Stomach (tissue), 9 donors: Measurements from ENCODE around the gene CD160. TPM values are rescaled to one million over a fixed set of nuclear protein-coding genes. Genes with fewer than 3 reads are reported as not detected.
"Not testable (repeated sequence)": the region's sequence is repeated elsewhere in the genome, so short reads cannot be mapped to it uniquely, and the experiment has no call there.

Experiments used
- DNase-seq, 2 donors: peaks; one replicate each; pipeline versions ENCODE4 v3.0.0 to v3.0.0-alpha.2; 2013 to 2019
- H3K27ac ChIP-seq, 5 donors: fragments of 200-600 bp in 4 of 5; sonication (generic) in 4 of 5; one replicate each; pipeline ENCODE4 v1.5.1; 2013 to 2019; ENCODE audit warnings: mild to moderate bottlenecking in 1 of 5, moderate library complexity in 1 of 5
- H3K27me3 ChIP-seq, 3 donors: fragments of 200-600 bp; sonication (generic); one replicate each; pipeline ENCODE4 v1.5.1; 2017 to 2019; ENCODE audit warnings: mixed run types in 1 of 3
- H3K36me3 ChIP-seq, 4 donors: fragments of 200-600 bp; sonication (generic); 1 replicate in 3 of 4; 2 replicates in 1 of 4; pipeline ENCODE4 v1.5.1; 2016 to 2019
- H3K4me1 ChIP-seq, 4 donors: fragments of 200-600 bp; sonication (generic); one replicate each; pipeline ENCODE4 v1.5.1; 2016 to 2019
- H3K4me3 ChIP-seq, 4 donors: fragments of 200-600 bp; sonication (generic) in 3 of 4; one replicate each; pipeline ENCODE4 v1.5.1; 2016 to 2019; ENCODE audit warnings: mild to moderate bottlenecking in 1 of 4
- H3K9me3 ChIP-seq, 4 donors: fragments of 200-600 bp; sonication (generic); one replicate each; pipeline ENCODE4 v1.5.1; 2016 to 2019
- CTCF ChIP-seq, 7 experiments: fragments of 450-650 bp in 4 of 7; fragments of 200-600 bp in 3 of 7; sonication (generic) in 3 of 7; IDR thresholded peaks; one replicate each; pipeline ENCODE4 v1.5.1; 2016 to 2019; ENCODE audit warnings: antibody characterized with exemption in 7 of 7, control low read depth in 2 of 7, mild to moderate bottlenecking in 1 of 7
- EP300 ChIP-seq: sonication (generic); formaldehyde crosslinking; IDR thresholded peaks from one replicate; pipeline ENCODE4 v1.6.1; 2017; ENCODE audit warnings: antibody characterized with exemption
- POLR2A ChIP-seq, 4 donors: fragments of 450-650 bp; IDR thresholded peaks; one replicate each; pipeline ENCODE4 v1.6.1; 2016; ENCODE audit warnings: antibody characterized with exemption in 4 of 4, control low read depth in 2 of 4, mild to moderate bottlenecking in 1 of 4, moderate library complexity in 1 of 4
- POLR2AphosphoS5 ChIP-seq, 3 donors: sonication (generic); formaldehyde crosslinking; IDR thresholded peaks; one replicate each; pipeline ENCODE4 v1.6.1; 2016; ENCODE audit warnings: antibody characterized with exemption in 3 of 3
- WGBS, 5 donors: extraction: QIAGEN DNeasy Blood & Tissue Kit in 3 of 5; methylation state at CpG; one replicate each; pipeline versions ENCODE4 v1.1.5 to v1.1.7; 2013 to 2018; 5-methylcytosine and 5-hydroxymethylcytosine counted together
- intact Hi-C: fragments of 100-400 bp; cut with DNase I; formaldehyde crosslinking; loops from one replicate; pipeline ENCODE4 v1.15.1; 2023; ENCODE audit warnings: low total_unique reads
- polyA plus RNA-seq, 3 donors: library from polyadenylated mRNA; stranded (reverse); fragments of 200-250 nt; gene quantifications; one replicate each; pipeline ENCODE4 v1.2.3, GENCODE V29; 2013
- total RNA-seq, 5 donors: library from RNA; depleted of rRNA; stranded (reverse); fragments of >200 nt; gene quantifications; one replicate each; pipeline versions ENCODE4 v1.1.0 to v1.2.3, GENCODE V29; 2014 to 2016
- donor health status: healthy with polysubstance abuse.
- donor health status: Bipolar disorder and iron deficiency.
- donor health status: healthy.

The CD160 gene
- total and polyA plus RNA-seq, 8 donors, result 0.25 to 4.8 (median 0.37) TPM; not detected in 5

GRCh38 chr1:145762001-145762400 lies 42.7 kb downstream of the CD160 start:
- H3K9me3 ChIP-seq, H3K27ac ChIP-seq, intact Hi-C loops, H3K4me1 ChIP-seq, DNase-seq, H3K27me3 ChIP-seq, H3K4me3 ChIP-seq: not testable (repeated sequence)
- H3K36me3 ChIP-seq, result peaks cover 19 to 67% (median 52%) of the 10 kb centered on the region in 4 donors
- 80 to 97% (median 93%) methylated on average over 2 of the region's 2 CpGs for WGBS, 5 donors

- WGBS, 5 donors, result 97 to 98% (median 97%) methylated on average over 11 to 52 of the region's 52 CpGs
- H3K4me3 ChIP-seq, DNase-seq, H3K9me3 ChIP-seq, H3K27me3 ChIP-seq, H3K4me1 ChIP-seq, H3K27ac ChIP-seq, intact Hi-C loops: not testable (repeated sequence)
- peaks cover 16 to 61% (median 48%) of the 10 kb centered on the region in 4 donors for H3K36me3 ChIP-seq
These were observed 45.1 kb downstream of the CD160 start for GRCh38 chr1:145764231-145764940.

GRCh38 chr1:145765127-145765526 lies 45.8 kb downstream of the CD160 start:
- intact Hi-C loops, H3K27ac ChIP-seq, DNase-seq, H3K27me3 ChIP-seq, H3K4me1 ChIP-seq, H3K9me3 ChIP-seq, H3K4me3 ChIP-seq: not testable (repeated sequence)
- WGBS, 5 donors, result 51 to 68% (median 63%) methylated on average over 1 to 2 of the region's 3 CpGs
- peaks cover 16 to 64% (median 53%) of the 10 kb centered on the region in 4 donors for H3K36me3 ChIP-seq

GRCh38 chr1:145765585-145766360 lies 46.5 kb downstream of the CD160 start:
- H3K4me3 ChIP-seq, DNase-seq, H3K27me3 ChIP-seq, H3K27ac ChIP-seq, H3K4me1 ChIP-seq, intact Hi-C loops, H3K9me3 ChIP-seq: not testable (repeated sequence)
- H3K36me3 ChIP-seq, result peaks cover 16 to 64% (median 55%) of the 10 kb centered on the region in 4 donors
- 59 to 81% (median 69%) methylated on average over 4 to 5 of the region's 5 CpGs for WGBS, 5 donors

GRCh38 chr1:145766926-145767325 lies 47.6 kb downstream of the CD160 start:
- H3K27ac ChIP-seq, H3K4me1 ChIP-seq, intact Hi-C loops, H3K4me3 ChIP-seq, H3K9me3 ChIP-seq, DNase-seq, H3K27me3 ChIP-seq: not testable (repeated sequence)
- WGBS, 5 donors, result 87 to 100% (median 97%) methylated on average over 7 to 29 of the region's 29 CpGs
- H3K36me3 ChIP-seq, result peaks cover 8 to 63% (median 56%) of the 10 kb centered on the region in 4 donors

GRCh38 chr1:145768004-145768403 lies 48.7 kb downstream of the CD160 start:
- H3K4me3 ChIP-seq, intact Hi-C loops, DNase-seq, H3K4me1 ChIP-seq, H3K27ac ChIP-seq, H3K9me3 ChIP-seq, H3K27me3 ChIP-seq: not testable (repeated sequence)
- peaks cover 0 to 59% (median 54%) of the 10 kb centered on the region in 4 donors for H3K36me3 ChIP-seq
- WGBS, 5 donors, result 96 to 100% (median 96%) methylated on average over 4 to 10 of the region's 10 CpGs

- intact Hi-C loops, result no loop called here
- H3K4me3 ChIP-seq, result no peak overlapping the region
- DNase-seq, result no peak
- TF ChIP-seq EP300, result no peak
- TF ChIP-seq POLR2A (IDR thresholded peaks at IDR 0.05), result no peak
- TF ChIP-seq POLR2AphosphoS5 (IDR thresholded peaks at IDR 0.05), result no peak
- no peak for TF ChIP-seq CTCF (IDR thresholded peaks at IDR 0.05)
- no peak overlapping the region for H3K27ac ChIP-seq
- WGBS, 5 donors, result 91 to 100% (median 95%) methylated on average over 1 of the region's 1 CpG
- H3K36me3 ChIP-seq, result peaks cover 0 to 51% (median 44%) of the 10 kb centered on the region in 4 donors
- H3K27me3 ChIP-seq, result no peaks in the 10 kb centered on the region
- peaks cover 0 to 19% (median 6%) of the 10 kb centered on the region in 4 donors for H3K4me1 ChIP-seq
- H3K9me3 ChIP-seq, result no peaks in the 10 kb centered on the region
These were observed 51.8 kb downstream of the CD160 start for GRCh38 chr1:145771056-145771455.
